PC-3 (cell line): Measurements from ENCODE around the gene RFWD3. TPM values are rescaled to one million over a fixed set of nuclear protein-coding genes. Genes with fewer than 3 reads are reported as not detected.
A peak's percentile ranks its signal among the peaks of the same experiment; 100 is the strongest.

Experiments used
- ATAC-seq: fragments of 200-7000 bp; cut with Tn5 transposase; 2 replicates; pipeline ENCODE4 v1.9.1; 2020; ENCODE audit warnings: mild to moderate bottlenecking, moderate library complexity
- BruUV-seq: library from RNA; stranded (reverse); fragments of 400-500 nt; replicated peaks from 2 replicates; lab custom pipeline; 2021; lab: Mats Ljungman, UMichigan
- CTCF ChIA-PET: fragments of 300-600 bp; sonication (Branson Sonifier 250); formaldehyde crosslinking; loops from one replicate; lab custom pipeline; 2022; ENCODE audit warnings: antibody characterized with exemption; lab: Charles Lee
- POLR2A ChIA-PET: fragments of 300-600 bp; sonication (Branson Sonifier 250); formaldehyde crosslinking; loops from one replicate; lab custom pipeline; 2022; ENCODE audit warnings: antibody characterized with exemption; ENCODE audit not compliant: unreplicated experiment; lab: Charles Lee
- DNase-seq: peaks from one replicate; pipeline ENCODE4 v3.0.0-alpha.2; 2015
- H2AFZ ChIP-seq: fragments of 300-600 bp; sonication (generic); 2 replicates; pipeline ENCODE4 v1.6.0; 2016; ENCODE audit warnings: antibody characterized with exemption, low read length
- H3F3A ChIP-seq: fragments of 300-600 bp; sonication (generic); one replicate; pipeline ENCODE4 v1.6.0; 2017; ENCODE audit warnings: antibody characterized with exemption, low read length, control low read depth, mild to moderate bottlenecking; ENCODE audit not compliant: unreplicated experiment
- H3K27ac ChIP-seq: fragments of 300-600 bp; sonication (generic); 2 replicates; pipeline ENCODE4 v1.5.1; 2016; ENCODE audit warnings: mild to moderate bottlenecking, low read length
- H3K27me3 ChIP-seq: fragments of 300-600 bp; sonication (generic); 2 replicates; pipeline ENCODE4 v1.6.1; 2016; ENCODE audit warnings: low read length, mixed read lengths
- H3K36me3 ChIP-seq: fragments of 300-600 bp; sonication (generic); 2 replicates; pipeline ENCODE4 v1.6.1; 2016; ENCODE audit warnings: low read depth, mixed run types, low read length, mixed read lengths
- H3K4me1 ChIP-seq: fragments of 300-600 bp; sonication (generic); 2 replicates; pipeline ENCODE4 v1.5.1; 2016; ENCODE audit warnings: low read length; ENCODE audit not compliant: insufficient read depth
- H3K4me2 ChIP-seq: fragments of 300-600 bp; sonication (generic); 2 replicates; pipeline ENCODE4 v1.6.0; 2016; ENCODE audit warnings: low read length
- H3K4me3 ChIP-seq: fragments of 300-600 bp; sonication (generic); 2 replicates; pipeline ENCODE4 v1.5.1; 2016; ENCODE audit warnings: mild to moderate bottlenecking, low read length, mixed read lengths
- H3K79me2 ChIP-seq: fragments of 300-600 bp; sonication (generic); 2 replicates; pipeline ENCODE4 v1.6.1; 2017; ENCODE audit warnings: low read length, mixed read lengths
- H3K9ac ChIP-seq: fragments of 300-600 bp; sonication (generic); 2 replicates; pipeline ENCODE4 v1.6.0; 2016; ENCODE audit warnings: mild to moderate bottlenecking, low read length
- H3K9me2 ChIP-seq: fragments of 300-600 bp; sonication (generic); replicated peaks from 2 replicates; pipeline ENCODE4 v1.6.1; 2016; ENCODE audit warnings: mixed run types, low read length, mixed read lengths
- H3K9me3 ChIP-seq: fragments of 300-600 bp; sonication (generic); 2 replicates; pipeline ENCODE4 v1.6.1; 2016; ENCODE audit warnings: low read length, mixed read lengths
- H4K20me1 ChIP-seq: fragments of 300-600 bp; sonication (generic); 2 replicates; pipeline ENCODE4 v1.6.1; 2016; ENCODE audit warnings: low read length, mixed read lengths
- CTCF ChIP-seq: fragments of 300-600 bp; sonication (generic); conservative IDR thresholded peaks from 2 replicates; pipeline ENCODE4 v1.5.1; 2017; ENCODE audit warnings: antibody characterized with exemption, low read depth, mild to moderate bottlenecking, low read length
- EZH2 ChIP-seq: fragments of 300-600 bp; sonication (generic); IDR thresholded peaks from one replicate; pipeline ENCODE4 v1.6.1; 2017; ENCODE audit warnings: antibody characterized with exemption, mild to moderate bottlenecking, low read length; ENCODE audit not compliant: unreplicated experiment
- EZH2phosphoT487 ChIP-seq: fragments of 300-600 bp; sonication (generic); IDR thresholded peaks from 2 replicates; pipeline ENCODE4 v1.6.1; 2018; ENCODE audit warnings: mild to moderate bottlenecking, antibody characterized with exemption, low read length, borderline replicate concordance
- intact Hi-C: fragments of 100-400 bp; cut with micrococcal nuclease; formaldehyde crosslinking; loops from 2 replicates; pipeline ENCODE4 v1.9.0; 2023
- total RNA-seq: library from RNA; depleted of rRNA; stranded (reverse); fragments of >200 nt; gene quantifications from 2 replicates; pipeline ENCODE4 v1.2.3, GENCODE V29; 2014

RFWD3 gene
- total RNA-seq, 1 experiment from 2014 or later, result 32.8 TPM

GRCh38 chr16:74667255-74667700 is 601 bp upstream of the RFWD3 start:
- H3K27ac ChIP-seq, result no peak overlapping the region
- peaks cover 14% of the 10 kb centered on the region for H4K20me1 ChIP-seq
- H3K9me2 ChIP-seq, result no peaks in the 10 kb centered on the region
- H3K79me2 ChIP-seq, result peaks cover 45% of the 10 kb centered on the region
- H3F3A ChIP-seq, result no peaks in the 10 kb centered on the region
- intact Hi-C loops, result loop anchor here (2.0 kb wide), 1 partner anchor 34 kb away; the partner anchor contains the start of gene MLKL
- peak overlapping the region; percentile 99 for H2AFZ ChIP-seq
- ATAC-seq, result no peak
- ChIA-PET POLR2A (interaction anchor here (0.5 kb wide), 1 partner anchor 66 kb away, joined by 15 read pairs; no protein-coding TSS in a partner anchor), CTCF (interaction anchor here (0.5 kb wide), 2 partner anchors 185 to 195 kb away, joined by 3 to 6 read pairs; no protein-coding TSS in a partner anchor)
- H3K9me3 ChIP-seq, result no peaks in the 10 kb centered on the region
- peak overlapping the region; percentile 82 for H3K4me2 ChIP-seq
- H3K27me3 ChIP-seq, result no peaks in the 10 kb centered on the region
- peak overlapping the region; percentile 99 for H3K9ac ChIP-seq
- peaks cover 19% of the 10 kb centered on the region for H3K36me3 ChIP-seq
- H3K4me3 ChIP-seq, result peak overlapping the region; percentile 98
- no peak for DNase-seq
- no peaks in the 10 kb centered on the region; the same call in 1 of the 2 replicates for H3K4me1 ChIP-seq
- TSS peak; percentile 67 for BruUV-seq
- TF ChIP-seq EZH2 (no peak), EZH2phosphoT487 (no peak), CTCF (no peak)

GRCh38 chr16:74666010-74666421 is 661 bp downstream of the RFWD3 start:
- peak overlapping the region; percentile 65; the same call in 1 of the 2 replicates for H2AFZ ChIP-seq
- H3K27ac ChIP-seq, result peak overlapping the region; percentile 70
- H3K9me3 ChIP-seq, result no peaks in the 10 kb centered on the region
- peaks cover 25% of the 10 kb centered on the region for H4K20me1 ChIP-seq
- H3K36me3 ChIP-seq, result peaks cover 28% of the 10 kb centered on the region
- H3K4me2 ChIP-seq, result peak overlapping the region; percentile 89
- TF ChIP-seq EZH2phosphoT487, result no peak
- no peak for TF ChIP-seq EZH2
- no peak for TF ChIP-seq CTCF
- intact Hi-C loops, result loop anchor here (2.0 kb wide), 1 partner anchor 35 kb away; the partner anchor contains the start of gene MLKL
- peak overlapping the region; percentile 99 for H3K9ac ChIP-seq
- ChIA-PET CTCF (no interaction called here), POLR2A (no interaction called here)
- TSS peak; percentile 34 for BruUV-seq
- H3K27me3 ChIP-seq, result no peaks in the 10 kb centered on the region
- H3K4me3 ChIP-seq, result peak overlapping the region; percentile 98
- DNase-seq, result no peak
- no peak for ATAC-seq
- H3K79me2 ChIP-seq, result peaks cover 57% of the 10 kb centered on the region
- no peaks in the 10 kb centered on the region; the same call in 1 of the 2 replicates for H3K4me1 ChIP-seq
- no peaks in the 10 kb centered on the region for H3F3A ChIP-seq
- no peaks in the 10 kb centered on the region for H3K9me2 ChIP-seq

GRCh38 chr16:74661064-74661463 is 5.6 kb downstream of the RFWD3 start:
- no peaks in the 10 kb centered on the region for H3K9me3 ChIP-seq
- no peaks in the 10 kb centered on the region for H3K9me2 ChIP-seq
- no peaks in the 10 kb centered on the region for H3K4me1 ChIP-seq
- CTCF ChIA-PET, result no interaction called here
- peaks cover 54% of the 10 kb centered on the region for H4K20me1 ChIP-seq
- H3K27me3 ChIP-seq, result no peaks in the 10 kb centered on the region
- H3K36me3 ChIP-seq, result peaks cover 64% of the 10 kb centered on the region
- H3K4me2 ChIP-seq, result no peak overlapping the region
- TF ChIP-seq EZH2phosphoT487, result no peak
- H3K27ac ChIP-seq, result no peak overlapping the region
- H2AFZ ChIP-seq, result no peak overlapping the region
- no peak overlapping the region for H3K9ac ChIP-seq
- peaks cover 100% of the 10 kb centered on the region for H3K79me2 ChIP-seq
- BruUV-seq, result no TSS peak
- DNase-seq (no peak), ATAC-seq (no peak)
- H3K4me3 ChIP-seq, result no peak overlapping the region
- intact Hi-C loops, result no loop called here
- POLR2A ChIA-PET, result no interaction called here
- H3F3A ChIP-seq, result no peaks in the 10 kb centered on the region
